COLO829 (cell line): Measurements from ENCODE around the gene CNGB1.
A peak's percentile ranks its signal among the peaks of the same experiment; 100 is the strongest.
"Not testable (repeated sequence)": the region's sequence is repeated elsewhere in the genome, so short reads cannot be mapped to it uniquely, and the experiment has no call there.

ENCODE experiments used
- DNase-seq: peaks from one replicate; pipeline ENCODE4 v3.0.0; 2012; ENCODE audit warnings: low spot score

The CNGB1 gene

DNA sequence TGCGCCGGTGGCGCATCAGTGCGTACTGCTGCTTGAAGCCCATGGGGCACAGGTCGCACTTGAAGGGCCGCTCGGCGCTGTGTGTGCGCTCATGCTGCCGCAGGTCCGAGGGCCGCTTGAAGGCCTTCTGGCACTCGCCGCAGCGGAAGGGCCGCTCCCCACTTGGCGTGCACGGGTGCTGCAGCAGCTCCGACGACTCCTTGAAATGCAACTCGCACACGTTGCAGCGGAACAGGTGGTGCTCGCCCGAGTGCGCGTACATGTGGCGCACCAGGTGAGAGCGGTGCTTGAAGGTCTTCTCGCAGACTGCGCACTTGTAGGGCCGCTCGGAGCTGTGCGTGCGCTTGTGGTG, 26.2 kb upstream of the CNGB1 start:
- no peak for DNase-seq

DNA sequence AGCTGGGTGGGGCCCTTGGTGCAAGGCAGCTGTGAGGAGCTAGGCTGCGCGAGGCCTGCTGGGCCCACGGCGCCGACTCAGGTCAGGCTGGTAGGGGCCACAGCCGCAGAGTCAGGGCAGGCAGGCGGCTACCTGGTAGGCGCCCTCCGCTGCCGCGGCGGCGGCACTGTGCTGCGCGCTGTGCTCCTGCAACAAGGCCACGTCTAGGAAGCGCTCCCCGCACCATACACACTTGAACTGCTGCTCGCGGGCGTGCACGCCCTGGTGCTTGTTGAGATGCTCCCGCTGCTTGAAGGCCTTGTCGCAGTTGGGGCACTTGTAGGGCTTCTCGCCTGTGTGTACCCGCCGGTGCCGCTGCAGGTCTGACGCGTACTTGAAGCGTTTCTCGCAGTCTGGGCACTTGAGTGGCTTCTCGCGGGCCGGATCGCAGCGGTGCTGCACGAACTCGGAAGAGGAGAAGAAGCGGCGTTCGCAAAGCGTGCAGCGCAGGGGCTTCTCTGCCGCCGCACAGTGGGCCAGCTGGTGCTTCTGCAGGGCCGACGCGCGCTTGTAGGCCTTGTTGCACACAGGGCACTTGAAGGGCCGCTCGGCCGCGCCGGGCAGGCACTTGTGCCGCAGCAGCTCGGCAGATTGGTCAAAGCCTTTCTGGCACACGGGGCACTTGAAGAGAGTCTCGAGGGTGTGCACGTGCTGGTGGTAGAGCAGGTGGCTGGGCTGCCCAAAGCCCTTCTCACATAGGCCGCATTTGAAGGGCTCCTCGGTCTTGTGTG, 25.7 kb upstream of the CNGB1 start:
- DNase-seq: no peak

DNA sequence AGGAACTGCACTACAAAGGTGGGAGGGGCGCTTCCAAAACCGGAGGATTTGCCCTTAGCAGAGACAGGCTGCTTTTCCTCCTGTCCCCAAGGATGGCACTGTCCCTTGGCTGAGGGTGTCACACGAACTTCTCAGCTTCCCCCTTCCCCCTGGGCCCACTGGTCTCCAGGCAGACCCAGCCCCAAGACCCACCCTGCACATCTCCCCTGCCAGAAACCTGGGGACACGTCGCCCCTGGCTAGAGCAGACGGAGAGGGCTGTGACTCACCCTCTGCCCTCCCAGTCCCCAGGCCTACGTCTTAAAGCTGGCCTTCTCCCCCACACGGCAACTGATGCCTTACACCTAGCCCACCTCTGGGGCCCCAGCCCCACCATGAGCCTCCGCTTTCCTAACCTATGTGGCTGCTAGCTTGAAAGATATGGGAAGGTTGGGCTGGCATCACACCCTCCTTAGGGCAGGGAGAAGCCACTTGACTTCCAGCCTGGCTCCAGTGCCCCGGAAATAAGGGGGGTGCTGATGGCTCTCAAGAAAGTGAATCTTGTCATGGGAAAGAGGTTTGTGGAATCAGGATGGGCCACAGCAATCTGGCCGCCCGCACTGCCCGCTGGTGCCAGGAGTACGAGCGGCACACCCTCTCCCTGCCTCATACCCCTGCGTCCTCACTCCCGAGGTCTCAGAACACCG, 24.9 kb upstream of the CNGB1 start:
- no peak for DNase-seq

DNA sequence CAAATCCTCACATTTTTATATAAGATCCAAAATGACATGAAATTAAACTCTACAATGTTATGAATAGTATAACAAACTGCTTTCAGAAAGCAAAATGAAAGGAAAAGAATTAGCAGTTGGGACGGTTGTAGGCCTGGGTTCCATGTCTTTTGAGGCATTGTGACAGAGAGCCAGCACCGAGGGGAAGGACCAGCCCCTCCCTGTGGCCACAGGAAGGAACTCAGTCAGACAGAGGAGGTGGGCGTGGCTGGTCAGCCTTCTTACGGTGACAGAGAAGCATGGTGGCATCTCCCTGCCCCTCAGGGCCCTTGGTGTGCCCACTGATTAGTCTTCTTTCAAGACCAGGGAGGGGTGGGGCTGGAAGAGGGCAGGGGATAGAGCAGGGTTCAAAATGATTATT, 23.9 kb upstream of the CNGB1 start:
- no peak for DNase-seq

DNA sequence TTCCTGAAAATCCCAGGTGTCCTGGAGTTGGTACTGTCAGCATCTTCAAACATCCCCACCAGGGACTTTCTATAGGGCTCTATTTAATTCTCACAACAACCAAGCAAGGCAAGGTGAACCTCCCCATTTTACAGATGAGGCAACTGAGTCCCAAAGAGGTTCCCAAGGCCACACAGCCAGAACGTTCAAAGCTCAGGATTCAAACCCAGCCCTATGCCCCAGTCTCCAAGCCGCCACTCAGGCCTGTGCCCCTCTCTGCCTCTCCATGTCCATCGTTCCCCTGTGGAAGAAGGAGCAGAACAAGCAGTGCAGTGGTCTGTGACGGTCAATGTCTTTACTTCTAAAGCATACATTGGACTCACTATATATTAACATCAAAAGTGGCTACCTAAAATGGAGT, 23.4 kb upstream of the CNGB1 start:
- no peak for DNase-seq

DNA sequence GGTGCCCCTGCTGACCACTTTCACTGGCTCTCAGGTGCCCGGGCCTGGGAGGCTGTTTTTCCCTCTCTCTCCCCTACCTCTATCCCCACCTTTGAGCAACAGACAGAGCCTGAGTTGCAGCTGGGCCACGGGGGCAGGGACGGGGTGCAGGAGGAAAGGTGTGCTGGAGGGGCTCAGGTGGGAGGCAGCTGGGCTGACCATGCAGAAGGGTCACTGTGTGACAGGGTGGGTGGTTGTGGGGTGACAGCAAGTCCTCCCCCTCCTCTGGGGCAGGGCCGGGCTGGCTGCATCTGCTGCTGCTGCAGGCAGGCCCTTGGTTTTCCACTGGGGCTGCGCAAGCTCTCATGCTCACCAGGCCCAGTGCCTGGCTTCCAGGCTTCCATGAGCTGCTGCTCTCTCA, 23.0 kb upstream of the CNGB1 start:
- no peak for DNase-seq

DNA sequence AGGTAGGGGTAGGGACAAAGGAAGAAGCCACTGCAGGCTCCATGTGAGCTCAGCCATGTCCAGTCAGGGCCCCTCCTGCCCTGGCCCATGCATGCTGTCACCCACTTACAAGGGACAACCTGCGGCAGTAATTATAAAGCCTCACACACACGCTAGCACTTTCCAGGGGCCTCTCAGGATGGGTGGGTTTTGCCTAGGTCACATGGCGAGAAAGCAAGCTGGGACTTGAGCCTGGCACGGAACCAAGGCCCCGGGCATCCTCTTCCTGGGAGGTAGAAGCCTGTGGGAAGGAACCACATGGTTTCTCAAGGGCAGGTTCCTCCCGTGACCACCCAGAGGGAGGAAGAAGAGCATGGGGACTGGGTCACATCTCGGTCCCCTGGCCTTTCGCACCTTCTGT, 22.5 kb upstream of the CNGB1 start:
- no peak for DNase-seq

DNA sequence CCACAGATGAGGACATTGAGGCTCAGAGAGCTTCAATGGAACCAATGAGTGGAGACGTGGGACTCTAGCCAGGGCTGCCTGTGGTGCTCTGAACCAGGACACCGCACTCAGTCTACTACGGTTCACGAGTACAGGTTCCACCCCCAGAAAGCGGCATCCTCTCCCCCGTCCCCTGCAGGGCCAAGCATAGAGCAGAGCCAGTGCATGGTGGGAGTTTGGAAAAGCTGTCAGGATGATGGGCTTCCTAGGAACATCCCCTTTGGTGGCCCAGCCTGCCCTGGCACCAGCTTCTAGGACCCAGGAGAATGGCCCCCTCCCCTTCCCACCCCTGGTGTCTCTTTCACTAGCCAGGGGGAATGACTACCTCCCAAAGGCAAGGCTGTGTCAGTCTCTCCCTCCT, 21.2 kb upstream of the CNGB1 start:
- DNase-seq: no peak

DNA sequence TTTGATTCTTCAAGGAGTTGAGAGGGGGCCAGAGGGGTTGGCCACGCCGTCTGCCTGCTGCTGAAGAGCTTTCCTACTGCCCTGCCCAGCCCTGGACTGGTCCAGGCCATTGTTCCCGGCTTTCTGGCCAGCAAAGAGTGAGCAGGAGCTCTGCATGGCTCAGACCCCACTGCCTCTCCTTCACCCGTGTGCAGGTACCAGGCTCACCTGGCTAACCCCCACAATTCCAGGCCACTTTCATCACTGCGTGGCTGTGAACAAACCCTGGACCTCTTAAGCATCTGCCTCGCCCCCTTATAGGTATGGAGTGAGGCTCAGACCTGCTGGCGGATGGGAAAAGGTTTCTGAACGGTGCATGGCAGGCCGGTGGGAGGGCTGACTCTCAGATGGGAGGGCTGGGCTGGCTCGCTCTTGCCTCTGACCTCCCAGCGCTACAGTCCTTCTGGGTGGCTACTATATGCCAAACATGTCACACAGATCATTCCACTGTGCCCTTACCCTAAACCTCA, 20.7 kb upstream of the CNGB1 start:
- no peak for DNase-seq

DNA sequence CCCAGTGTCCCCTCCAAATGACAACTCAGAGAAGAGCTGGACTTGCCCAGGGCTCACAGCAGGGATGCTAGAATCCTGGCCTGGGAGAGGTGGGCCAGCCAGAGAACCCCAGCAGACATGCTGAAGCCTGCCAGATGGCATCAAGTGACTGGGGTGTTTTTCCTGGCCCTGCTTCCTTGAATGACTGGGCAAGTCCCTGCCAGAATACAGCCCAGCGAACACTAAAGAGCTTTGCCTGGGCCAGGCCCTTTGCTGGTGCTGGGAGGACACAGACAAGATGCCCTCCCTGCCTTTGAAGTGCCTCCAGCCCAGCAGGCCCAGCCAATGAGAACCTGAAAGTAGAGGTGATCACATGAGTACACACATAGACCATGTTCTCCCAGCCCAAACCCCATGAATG, 18.0 kb upstream of the CNGB1 start:
- no peak for DNase-seq

DNA sequence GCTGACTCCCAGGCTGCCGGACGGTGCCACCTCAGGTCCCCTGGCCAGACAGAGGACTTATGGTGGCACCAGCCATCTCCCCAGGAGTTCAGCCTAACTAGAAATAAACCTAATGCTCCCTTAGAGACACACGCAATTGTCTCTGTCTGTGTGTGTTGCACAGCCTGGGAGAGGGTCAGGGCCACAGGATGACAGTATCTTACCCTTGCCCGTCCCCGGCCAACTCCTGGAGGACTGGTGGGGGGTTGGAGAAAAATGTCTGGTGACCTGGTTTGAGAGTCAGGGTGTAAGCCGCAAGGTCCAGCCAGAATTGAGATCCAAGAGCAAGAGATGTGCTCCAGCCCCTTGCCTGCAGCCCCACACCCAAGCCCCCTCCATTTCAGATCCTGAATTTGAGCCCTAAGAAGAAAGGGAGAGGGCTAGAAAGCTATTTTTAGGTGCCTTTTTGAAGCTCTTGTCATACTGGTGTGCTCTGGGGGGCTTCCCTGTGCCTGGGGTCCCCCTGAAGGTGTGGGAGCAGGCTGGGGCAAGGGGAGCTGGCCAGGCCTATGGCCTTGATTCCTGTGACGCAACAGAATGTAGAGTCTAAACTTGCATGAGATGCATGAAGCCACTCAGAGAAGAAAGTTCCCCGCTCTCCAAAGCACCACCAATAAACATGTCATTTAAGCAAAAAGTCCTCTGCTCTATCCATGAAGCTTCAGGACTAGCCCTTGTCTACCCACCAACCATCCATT, 16.7 kb upstream of the CNGB1 start:
- no peak for DNase-seq

DNA sequence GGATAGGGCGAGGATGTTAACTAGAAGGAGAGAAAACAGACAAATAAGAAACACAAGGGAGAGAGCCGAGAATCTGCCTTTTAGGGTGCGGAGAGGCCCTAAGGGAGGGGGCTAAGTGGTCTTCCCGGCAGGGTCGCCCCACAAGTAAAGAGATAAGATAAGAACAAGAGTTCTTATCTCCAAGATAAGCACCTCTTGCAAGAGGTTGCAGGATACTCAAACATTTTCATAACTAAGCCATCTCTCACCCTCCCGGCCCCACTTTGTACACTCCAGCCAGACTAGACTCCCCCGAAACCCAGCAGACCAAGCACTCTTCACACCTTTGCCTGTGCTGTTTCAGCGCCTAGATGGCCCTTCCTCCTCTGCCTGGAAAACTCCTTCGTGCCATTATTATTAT, 15.3 kb upstream of the CNGB1 start:
- no peak for DNase-seq

DNA sequence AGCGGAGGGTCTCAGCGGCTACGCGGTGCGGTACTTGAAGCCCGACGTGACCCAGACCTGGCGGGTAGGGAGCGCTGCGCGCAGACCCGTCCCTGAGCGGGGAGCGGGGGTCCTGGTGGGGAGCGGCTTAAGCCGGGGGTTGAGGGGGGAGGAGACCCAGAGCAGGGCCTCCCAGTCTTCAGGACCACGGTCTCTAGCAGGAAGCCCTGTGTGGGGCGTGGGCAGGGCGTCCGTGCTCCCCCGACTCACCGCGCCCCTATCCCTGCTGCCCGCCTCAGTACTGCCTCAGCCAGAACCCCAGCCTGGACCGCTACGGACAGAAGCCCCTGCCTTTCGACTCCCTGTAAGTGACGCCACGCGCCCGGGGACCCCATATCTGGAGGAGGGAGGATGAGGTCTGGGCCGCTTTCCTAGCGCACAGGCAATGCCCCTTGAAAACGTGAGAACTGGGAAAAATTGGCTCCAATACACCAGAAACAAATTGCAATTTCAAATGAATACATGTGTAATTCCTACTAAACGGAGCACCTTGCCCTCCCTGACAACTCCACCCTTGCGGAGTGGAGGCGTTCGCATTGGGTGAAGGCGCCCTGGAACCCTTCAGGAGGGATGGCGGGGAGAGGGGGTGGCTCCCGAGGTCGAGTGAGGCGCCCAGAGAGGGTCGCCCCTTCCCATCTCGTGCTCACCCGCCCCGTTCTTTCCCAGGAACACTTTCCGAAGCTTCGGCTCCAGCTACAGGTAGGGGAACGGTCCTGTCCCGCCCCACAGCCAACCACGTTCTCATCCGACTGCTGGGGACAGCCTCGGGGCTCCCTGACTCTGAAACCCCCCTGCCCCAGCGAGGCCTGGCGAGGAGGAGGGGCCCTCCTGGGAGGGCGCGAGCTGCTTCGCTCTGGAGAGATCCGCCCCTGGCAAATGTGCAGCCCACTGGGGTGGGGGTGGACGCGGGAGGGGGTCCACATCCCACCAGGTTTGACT, 14.6 kb upstream of the CNGB1 start:
- no peak for DNase-seq

DNA sequence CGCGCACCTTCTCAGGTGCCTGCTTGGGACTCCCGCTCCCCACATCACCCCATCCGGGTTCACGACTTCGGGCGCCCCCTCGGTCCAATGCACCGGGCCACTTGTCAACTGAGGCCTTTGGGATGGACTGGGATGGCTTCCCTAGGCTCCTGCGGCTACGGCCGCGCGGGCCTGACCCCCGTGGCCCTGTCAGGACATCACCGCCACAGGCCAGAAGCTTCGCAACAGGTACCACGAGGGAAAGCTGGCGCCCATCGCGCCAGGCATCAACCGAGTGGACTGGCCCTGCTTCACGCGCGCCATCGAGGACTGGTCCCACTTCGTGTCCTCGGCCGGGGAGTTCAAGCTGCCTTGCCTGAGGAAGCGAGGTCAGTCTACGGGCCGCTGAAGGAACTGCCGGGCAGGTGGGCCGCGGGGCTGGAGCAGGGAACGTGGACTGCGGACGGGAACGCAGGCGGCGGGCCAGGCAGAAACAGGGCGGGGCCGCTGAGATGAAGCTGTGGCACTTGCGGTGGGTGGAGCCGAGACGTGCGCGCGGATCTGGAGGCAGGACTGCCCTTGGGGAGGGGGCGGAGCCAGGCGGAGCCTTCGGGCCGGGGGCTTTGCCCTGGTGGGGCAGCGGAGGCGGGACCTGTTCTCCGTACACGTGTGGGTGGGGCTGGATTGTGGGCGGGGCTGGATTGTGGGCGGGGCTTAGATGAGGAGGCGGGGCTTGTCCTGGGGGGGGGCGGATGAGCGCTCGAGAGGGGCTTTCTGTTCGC, 13.7 kb upstream of the CNGB1 start:
- peak; percentile 47 for DNase-seq

DNA sequence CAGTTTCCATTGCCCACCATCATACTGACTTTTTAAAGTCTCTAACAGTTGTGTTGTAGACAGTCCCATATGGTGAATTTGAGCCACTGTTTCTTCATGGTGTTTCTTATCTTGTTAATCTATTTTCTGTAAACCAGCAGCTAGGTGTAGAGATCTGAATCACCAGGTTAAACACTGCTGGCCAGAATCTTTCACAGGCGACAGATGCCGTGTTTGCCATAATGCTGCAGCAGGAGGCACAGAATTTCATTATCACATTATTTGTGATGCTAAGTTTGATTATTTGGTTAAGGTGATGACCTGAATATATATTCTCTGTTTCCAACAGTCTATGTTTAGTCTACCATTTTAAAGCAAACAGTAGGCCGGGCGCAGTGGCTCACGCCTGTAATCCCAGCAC, 11.5 kb upstream of the CNGB1 start:
- no peak for DNase-seq

DNA sequence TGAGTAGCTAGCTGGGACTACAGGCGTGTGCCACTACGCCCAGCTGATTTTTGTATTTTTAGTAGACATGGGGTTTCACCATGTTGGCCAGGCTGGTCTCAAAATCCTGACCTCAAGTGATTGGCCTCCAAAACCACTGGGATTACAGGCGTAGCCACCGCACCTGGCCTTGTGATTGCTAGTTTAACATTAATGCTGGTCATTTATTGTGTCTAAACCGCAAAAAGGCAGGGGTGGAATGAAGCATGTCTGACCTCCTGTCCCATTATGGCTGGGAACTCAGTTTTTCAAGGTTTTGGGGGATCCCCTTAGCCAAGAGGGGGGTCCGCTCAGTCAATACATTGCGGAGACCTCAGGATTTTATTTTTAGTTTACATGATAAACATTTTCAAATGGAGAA, 10.7 kb upstream of the CNGB1 start:
- no peak for DNase-seq

DNA sequence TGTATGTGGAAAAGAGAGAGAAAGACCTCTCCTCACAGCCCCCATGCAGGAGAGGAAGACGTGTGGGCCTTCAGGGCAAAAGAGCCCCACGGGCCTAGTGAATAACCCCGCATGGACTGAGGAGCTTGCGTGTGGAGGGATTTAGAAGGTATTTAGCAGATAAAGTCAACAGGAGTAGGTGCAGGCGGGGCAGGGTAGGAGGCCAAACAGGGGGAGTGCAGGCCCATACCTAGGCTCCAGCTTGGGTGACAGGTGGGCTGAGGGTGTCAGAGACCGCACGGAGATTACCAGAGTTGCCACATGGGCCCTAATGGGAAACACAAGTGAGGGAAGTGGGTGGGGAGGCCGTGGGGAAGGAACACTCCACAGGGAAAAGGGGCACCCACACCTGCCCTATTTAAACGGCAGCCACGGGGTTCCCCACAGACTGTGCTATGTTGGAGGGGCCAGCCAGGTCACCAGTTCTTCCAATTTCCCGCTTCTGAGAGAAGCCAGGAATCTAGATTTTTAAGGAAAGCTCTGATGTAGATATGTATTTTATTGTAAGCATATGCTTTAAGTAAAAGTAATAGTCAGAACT, 8.2 kb upstream of the CNGB1 start:
- DNase-seq: no peak

DNA sequence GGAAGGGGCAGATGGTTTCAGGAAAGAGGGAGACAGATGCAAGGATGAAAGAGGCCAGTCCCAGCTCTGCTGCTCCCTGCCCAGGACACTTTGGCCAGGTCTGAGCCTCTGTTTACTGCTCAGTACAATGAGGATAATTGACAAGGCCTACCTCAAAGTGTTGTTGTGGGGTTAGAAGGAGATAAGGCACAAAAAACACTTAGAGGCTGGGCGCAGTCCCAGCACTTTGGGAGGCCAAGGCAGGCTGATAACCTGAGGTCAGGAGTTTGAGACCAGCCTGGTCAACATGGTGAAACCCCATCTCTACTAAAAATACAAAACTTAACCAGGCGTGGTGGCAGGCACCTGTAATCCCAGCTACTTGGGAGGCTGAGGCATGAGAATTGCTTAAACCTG, 7.1 kb upstream of the CNGB1 start:
- DNase-seq: not testable (repeated sequence)

DNA sequence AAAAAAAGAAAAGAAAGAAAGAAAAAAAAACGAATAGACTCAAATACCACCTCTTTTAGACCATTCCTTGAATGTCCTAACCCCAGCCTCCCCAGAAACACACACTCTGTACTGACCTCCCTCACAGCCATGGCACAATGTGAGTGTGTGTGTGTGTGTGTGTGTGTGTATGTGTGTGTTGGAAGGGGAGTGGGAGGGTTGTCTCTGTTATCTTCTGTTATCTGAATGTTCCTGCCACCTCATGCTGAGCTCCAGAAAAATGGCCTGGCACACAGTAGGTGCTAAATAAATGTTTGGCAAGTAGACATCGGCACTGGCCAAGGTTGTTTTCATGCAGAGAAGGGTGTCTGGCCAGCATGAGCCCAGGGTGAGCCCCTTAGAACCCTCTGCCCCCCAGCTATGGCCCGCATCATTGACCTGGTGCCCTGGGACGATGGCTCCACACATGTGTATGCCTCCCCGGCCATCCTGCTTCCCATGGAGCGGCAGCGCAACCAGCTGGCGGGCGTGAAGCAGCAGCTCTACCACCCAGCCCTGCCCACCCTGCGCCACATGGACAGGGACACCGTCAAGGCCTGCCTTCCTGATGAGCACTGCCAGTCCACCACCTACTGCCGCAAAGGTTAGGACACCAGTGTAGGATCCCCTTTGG, 6.6 kb upstream of the CNGB1 start:
- no peak for DNase-seq

DNA sequence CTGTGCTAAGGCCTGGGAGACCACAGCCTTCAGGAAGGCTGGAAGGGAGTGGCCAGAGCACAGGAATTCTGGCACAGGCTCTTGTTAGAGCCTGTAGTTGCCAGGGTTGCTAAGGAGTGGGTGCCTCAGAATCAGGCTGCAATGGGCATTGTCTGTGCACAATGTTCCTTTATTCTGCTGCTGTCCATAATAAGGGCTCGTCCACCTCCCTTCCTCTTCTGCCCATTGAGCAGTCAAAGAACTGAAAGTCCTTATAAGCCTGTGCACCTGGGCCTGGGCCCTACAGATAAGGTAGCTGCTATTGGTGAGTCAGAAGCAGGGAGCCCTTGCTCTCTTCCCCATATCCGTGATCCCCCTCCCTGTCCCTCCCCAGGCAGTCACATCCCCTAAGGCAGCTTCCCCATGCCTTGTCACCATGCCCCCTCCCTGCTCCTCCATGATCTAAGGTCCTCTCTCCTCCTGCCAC, 5.4 kb upstream of the CNGB1 start:
- peak; percentile 44 for DNase-seq
